Posterior cingulate gyrus (tissue), 11 donors: ENCODE results near the gene GAGE12E.
"Not testable (repeated sequence)": the region's sequence is repeated elsewhere in the genome, so short reads cannot be mapped to it uniquely, and the experiment has no call there.

Experiments
- DNase-seq, 10 donors: peaks; one replicate each; pipeline versions ENCODE4 v3.0.0 to v3.0.0-alpha.2; 2020 to 2021; ENCODE audit warnings: mixed read lengths in 3 of 10
- intact Hi-C: fragments of 100-400 bp; cut with DNase I; formaldehyde crosslinking; loops from one replicate; pipeline ENCODE4 v1.15.1; 2023

GAGE12E gene, protein sequence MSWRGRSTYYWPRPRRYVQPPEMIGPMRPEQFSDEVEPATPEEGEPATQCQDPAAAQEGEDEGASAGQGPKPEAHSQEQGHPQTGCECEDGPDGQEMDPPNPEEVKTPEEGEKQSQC

GRCh38 chrX:49550989-49551388 lies at the start of gene GAGE12E:
Gene GAGE12E, plus strand, starts transcription at chrX:49551289. Its CDS starts 1,155 bp downstream, at chrX:49552444.
- DNase-seq, intact Hi-C loops: not testable (repeated sequence)

DNA sequence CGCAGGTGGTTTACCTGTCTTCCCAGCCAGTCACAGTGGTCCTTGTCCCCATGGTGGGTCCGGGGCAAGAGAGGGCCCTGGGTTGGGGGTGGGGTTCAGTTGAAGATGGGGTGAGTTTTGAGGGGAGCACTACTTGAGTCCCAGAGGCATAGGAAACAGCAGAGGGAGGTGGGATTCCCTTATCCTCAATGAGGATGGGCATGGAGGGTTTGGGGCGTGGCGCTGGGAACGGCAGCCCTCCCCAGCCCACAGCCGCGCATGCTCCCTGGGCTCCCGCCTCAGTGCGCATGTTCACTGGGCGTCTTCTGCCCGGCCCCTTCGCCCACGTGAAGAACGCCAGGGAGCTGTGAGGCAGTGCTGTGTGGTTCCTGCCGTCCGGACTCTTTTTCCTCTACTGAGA lies 19.2 kb upstream of the GAGE12E start, which contains the start of gene GAGE12C:
GAGE12C (plus strand) TSS at position 301 of the 400 bp plus-strand sequence. CDS start 1,155 bp downstream, outside the sequence.
- intact Hi-C loops, DNase-seq: not testable (repeated sequence)

- DNase-seq = not testable (repeated sequence)
Measured at GRCh38 chrX:49541433-49541832, 9.7 kb upstream of the GAGE12E start, which contains the start of gene GAGE12D. Gene GAGE12D, plus strand, starts transcription at chrX:49541733. Its CDS starts 1,155 bp downstream, at chrX:49542888.

DNA sequence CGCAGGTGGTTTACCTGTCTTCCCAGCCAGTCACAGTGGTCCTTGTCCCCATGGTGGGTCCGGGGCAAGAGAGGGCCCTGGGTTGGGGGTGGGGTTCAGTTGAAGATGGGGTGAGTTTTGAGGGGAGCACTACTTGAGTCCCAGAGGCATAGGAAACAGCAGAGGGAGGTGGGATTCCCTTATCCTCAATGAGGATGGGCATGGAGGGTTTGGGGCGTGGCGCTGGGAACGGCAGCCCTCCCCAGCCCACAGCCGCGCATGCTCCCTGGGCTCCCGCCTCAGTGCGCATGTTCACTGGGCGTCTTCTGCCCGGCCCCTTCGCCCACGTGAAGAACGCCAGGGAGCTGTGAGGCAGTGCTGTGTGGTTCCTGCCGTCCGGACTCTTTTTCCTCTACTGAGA lies 9.5 kb downstream of the GAGE12E start, which contains the start of gene GAGE12F:
GAGE12F (plus strand) TSS at position 301 of the 400 bp plus-strand sequence. CDS start 1,155 bp downstream, outside the sequence.
- DNase-seq, intact Hi-C loops: not testable (repeated sequence)

More at GRCh38 chrX:49541433-49541832, 9.7 kb upstream of the GAGE12E start, which contains the start of gene GAGE12D:
- intact Hi-C loops = not testable (repeated sequence)

- DNase-seq = peak in 2 of 10 donors; percentile 39 to 60
Measured at GRCh38 chrX:49568728-49569127, 17.6 kb downstream of the GAGE12E start.

GRCh38 chrX:49569152-49569551 lies 18.1 kb downstream of the GAGE12E start:
- intact Hi-C loops = not testable (repeated sequence)
- peak in 2 of 10 donors; percentile 14 to 44 for DNase-seq

More at GRCh38 chrX:49568728-49569127, 17.6 kb downstream of the GAGE12E start:
- intact Hi-C loops = not testable (repeated sequence)

- DNase-seq, intact Hi-C loops: not testable (repeated sequence)
Measured at GRCh38 chrX:49570100-49570499, 19.0 kb downstream of the GAGE12E start, which contains the start of gene GAGE12G. Gene GAGE12G, plus strand, starts transcription at chrX:49570400. Its CDS starts 1,155 bp downstream, at chrX:49571555.

- intact Hi-C loops, DNase-seq: not testable (repeated sequence)
Measured at GRCh38 chrX:49579649-49580048, 28.6 kb downstream of the GAGE12E start, which contains the start of gene GAGE12H. Gene GAGE12H, plus strand, starts transcription at chrX:49579949. Its CDS starts 1,155 bp downstream, at chrX:49581104.

GRCh38 chrX:49589196-49589595 lies 38.1 kb downstream of the GAGE12E start, which contains the start of gene GAGE2A:
Gene GAGE2A, plus strand, starts transcription at chrX:49589496. Its CDS starts 1,155 bp downstream, at chrX:49590651.
- intact Hi-C loops, DNase-seq: not testable (repeated sequence)

DNA sequence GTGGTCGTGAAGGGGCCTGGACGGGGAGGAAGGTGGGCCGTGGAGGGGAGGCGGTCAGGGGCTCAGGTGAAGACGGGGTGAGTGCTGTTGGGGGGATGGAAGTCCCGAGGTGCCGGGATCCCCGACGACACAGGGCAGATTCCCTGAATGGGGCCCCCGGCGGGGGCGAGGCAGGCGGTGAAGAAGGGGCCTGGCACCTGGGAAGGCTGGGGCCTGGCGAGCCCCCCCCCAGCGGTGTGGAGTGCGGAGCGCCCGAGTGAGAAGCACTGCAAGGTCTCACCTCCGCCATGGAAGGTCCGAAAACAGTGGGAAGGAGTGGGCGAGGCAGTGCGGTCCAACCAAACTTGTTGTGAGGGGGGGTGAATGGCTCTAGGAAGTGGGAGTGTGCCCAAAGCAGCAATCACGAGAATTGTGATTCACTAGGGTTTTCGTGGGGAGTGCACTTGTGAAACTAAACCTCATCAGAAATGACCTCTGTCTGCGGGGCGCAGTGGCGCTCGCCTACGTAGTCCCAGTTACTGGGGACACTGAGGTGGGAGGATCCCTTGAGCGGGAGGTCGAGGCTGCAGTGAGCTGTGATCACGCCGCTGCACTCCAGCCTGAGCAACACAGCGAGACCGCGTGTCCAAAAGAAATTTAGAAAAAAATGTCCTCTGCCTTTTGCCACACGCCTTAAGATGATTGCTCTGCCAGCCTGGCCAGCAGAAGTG lies 38.8 kb downstream of the GAGE12E start:
- peak in 7 of 10 donors; percentile 1 to 93 (median 41) for DNase-seq
- intact Hi-C loops = not testable (repeated sequence)

DNA sequence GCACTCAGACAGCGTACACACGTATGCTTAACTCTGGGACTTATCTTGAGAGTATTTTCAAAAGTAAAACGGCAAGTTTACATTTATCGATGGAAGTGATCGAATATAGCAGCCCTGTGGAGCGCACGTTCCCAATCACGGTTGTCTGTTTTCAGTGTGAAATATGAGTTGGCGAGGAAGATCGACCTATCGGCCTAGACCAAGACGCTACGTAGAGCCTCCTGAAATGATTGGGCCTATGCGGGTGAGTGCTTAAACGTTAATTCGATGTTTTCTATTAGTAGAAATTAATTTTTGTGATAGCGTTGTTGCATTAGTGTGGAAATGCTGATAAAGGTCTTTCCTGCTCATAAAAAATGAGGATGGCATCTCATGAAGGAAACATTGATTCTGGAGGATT lies 39.4 kb downstream of the GAGE12E start:
- peak in 1 of 10 donors; percentile 39 for DNase-seq
- intact Hi-C loops = not testable (repeated sequence)

- intact Hi-C loops, DNase-seq: not testable (repeated sequence)
Measured at GRCh38 chrX:49598720-49599119, 47.6 kb downstream of the GAGE12E start, which contains the start of gene GAGE1. Gene GAGE1, plus strand, starts transcription at chrX:49599020. Its CDS starts 1,155 bp downstream, at chrX:49600175.
